WTC11 (cell line): Measurements from ENCODE around the gene CLASP2.

Experiments
- CREB1 ChIP-seq: sonication (generic); formaldehyde crosslinking; IDR thresholded peaks from 2 replicates; pipeline ENCODE4 v1.8.0; 2023; ENCODE audit warnings: mild to moderate bottlenecking, missing genetic modification reagents
- CTCF ChIP-seq: fragments of 200-600 bp; IDR thresholded peaks from 2 replicates; pipeline ENCODE4 v1.8.0; 2022; ENCODE audit warnings: antibody characterized with exemption
- E2F5 ChIP-seq: sonication (generic); formaldehyde crosslinking; IDR thresholded peaks from 2 replicates; pipeline ENCODE4 v1.8.1; 2022; ENCODE audit warnings: mild to moderate bottlenecking, moderate library complexity, missing genetic modification reagents
- HMGXB4 ChIP-seq: sonication (generic); formaldehyde crosslinking; IDR thresholded peaks from 2 replicates; pipeline ENCODE4 v1.8.1; 2023; ENCODE audit warnings: mild to moderate bottlenecking, moderate library complexity, missing genetic modification reagents
- PRRX2 ChIP-seq: fragments of 250-450 bp; sonication (Bioruptor Pico); IDR thresholded peaks from 2 replicates; pipeline ENCODE4 v1.8.0; 2021; ENCODE audit warnings: mild to moderate bottlenecking
- ZBTB21 ChIP-seq: sonication (generic); formaldehyde crosslinking; IDR thresholded peaks from 2 replicates; pipeline ENCODE4 v1.8.1; 2023; ENCODE audit warnings: mild to moderate bottlenecking, missing genetic modification reagents, borderline replicate concordance
- ZNF232 ChIP-seq: sonication (generic); formaldehyde crosslinking; IDR thresholded peaks from 2 replicates; pipeline ENCODE4 v1.8.0; 2022; ENCODE audit warnings: mild to moderate bottlenecking, missing genetic modification reagents
- TF ChIP-seq, protein P1 (sequence below): sonication (generic); formaldehyde crosslinking; IDR thresholded peaks from 2 replicates; pipeline ENCODE4 v1.8.1; 2023; ENCODE audit warnings: mild to moderate bottlenecking, missing genetic modification reagents, borderline replicate concordance
- TF ChIP-seq, protein P2 (sequence below): sonication (generic); formaldehyde crosslinking; conservative IDR thresholded peaks from 2 replicates; pipeline ENCODE4 v1.8.1; 2023; ENCODE audit warnings: mild to moderate bottlenecking, low read depth, missing genetic modification reagents, moderate library complexity

- no peak for TF ChIP-seq E2F5 (CRISPR knock-in tag)
- TF ChIP-seq PRRX2 (CRISPR knock-in tag), result no peak
- no peak for TF ChIP-seq ZBTB21 (CRISPR knock-in tag)
- TF ChIP-seq, protein P1, sequence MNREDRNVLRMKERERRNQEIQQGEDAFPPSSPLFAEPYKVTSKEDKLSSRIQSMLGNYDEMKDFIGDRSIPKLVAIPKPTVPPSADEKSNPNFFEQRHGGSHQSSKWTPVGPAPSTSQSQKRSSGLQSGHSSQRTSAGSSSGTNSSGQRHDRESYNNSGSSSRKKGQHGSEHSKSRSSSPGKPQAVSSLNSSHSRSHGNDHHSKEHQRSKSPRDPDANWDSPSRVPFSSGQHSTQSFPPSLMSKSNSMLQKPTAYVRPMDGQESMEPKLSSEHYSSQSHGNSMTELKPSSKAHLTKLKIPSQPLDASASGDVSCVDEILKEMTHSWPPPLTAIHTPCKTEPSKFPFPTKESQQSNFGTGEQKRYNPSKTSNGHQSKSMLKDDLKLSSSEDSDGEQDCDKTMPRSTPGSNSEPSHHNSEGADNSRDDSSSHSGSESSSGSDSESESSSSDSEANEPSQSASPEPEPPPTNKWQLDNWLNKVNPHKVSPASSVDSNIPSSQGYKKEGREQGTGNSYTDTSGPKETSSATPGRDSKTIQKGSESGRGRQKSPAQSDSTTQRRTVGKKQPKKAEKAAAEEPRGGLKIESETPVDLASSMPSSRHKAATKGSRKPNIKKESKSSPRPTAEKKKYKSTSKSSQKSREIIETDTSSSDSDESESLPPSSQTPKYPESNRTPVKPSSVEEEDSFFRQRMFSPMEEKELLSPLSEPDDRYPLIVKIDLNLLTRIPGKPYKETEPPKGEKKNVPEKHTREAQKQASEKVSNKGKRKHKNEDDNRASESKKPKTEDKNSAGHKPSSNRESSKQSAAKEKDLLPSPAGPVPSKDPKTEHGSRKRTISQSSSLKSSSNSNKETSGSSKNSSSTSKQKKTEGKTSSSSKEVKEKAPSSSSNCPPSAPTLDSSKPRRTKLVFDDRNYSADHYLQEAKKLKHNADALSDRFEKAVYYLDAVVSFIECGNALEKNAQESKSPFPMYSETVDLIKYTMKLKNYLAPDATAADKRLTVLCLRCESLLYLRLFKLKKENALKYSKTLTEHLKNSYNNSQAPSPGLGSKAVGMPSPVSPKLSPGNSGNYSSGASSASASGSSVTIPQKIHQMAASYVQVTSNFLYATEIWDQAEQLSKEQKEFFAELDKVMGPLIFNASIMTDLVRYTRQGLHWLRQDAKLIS (CRISPR knock-in tag), result no peak
- no peak for TF ChIP-seq CTCF
- TF ChIP-seq, protein P2, sequence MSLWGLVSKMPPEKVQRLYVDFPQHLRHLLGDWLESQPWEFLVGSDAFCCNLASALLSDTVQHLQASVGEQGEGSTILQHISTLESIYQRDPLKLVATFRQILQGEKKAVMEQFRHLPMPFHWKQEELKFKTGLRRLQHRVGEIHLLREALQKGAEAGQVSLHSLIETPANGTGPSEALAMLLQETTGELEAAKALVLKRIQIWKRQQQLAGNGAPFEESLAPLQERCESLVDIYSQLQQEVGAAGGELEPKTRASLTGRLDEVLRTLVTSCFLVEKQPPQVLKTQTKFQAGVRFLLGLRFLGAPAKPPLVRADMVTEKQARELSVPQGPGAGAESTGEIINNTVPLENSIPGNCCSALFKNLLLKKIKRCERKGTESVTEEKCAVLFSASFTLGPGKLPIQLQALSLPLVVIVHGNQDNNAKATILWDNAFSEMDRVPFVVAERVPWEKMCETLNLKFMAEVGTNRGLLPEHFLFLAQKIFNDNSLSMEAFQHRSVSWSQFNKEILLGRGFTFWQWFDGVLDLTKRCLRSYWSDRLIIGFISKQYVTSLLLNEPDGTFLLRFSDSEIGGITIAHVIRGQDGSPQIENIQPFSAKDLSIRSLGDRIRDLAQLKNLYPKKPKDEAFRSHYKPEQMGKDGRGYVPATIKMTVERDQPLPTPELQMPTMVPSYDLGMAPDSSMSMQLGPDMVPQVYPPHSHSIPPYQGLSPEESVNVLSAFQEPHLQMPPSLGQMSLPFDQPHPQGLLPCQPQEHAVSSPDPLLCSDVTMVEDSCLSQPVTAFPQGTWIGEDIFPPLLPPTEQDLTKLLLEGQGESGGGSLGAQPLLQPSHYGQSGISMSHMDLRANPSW (CRISPR knock-in tag), result no peak
- TF ChIP-seq ZNF232 (CRISPR knock-in tag), result no peak
- TF ChIP-seq CREB1, result no peak
- TF ChIP-seq HMGXB4 (CRISPR knock-in tag), result no peak
These were observed 192.8 kb downstream of the CLASP2 start for GRCh38 chr3:33525232-33525631.
